ENCODE data around the gene PSAP. TPM values are rescaled to one million over a fixed set of nuclear protein-coding genes. Genes with fewer than 3 reads are reported as not detected.

Gene PSAP
- total and polyA plus RNA-seq, 4 donors, result 496 to 1,828 (median 1,097) TPM

DNA sequence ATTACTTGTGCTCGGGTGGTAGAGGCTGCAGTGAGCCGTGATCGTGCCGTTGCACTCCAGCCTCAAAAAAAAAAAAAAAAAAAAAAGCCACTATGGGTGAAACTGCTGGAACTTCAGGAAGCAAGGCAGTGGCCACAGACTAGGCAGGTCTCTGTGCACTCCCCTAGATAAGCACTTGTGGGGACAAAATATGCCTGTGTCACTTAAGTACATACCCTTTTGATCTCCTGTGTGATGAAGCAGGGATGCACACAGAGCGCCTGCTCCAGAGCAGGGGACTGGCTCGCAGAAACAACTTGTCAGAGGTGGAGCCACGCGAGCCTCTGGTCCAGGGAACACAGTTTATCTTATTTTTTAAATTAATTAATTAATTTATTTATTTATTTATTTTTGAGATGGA is 42.9 kb upstream of the PSAP start:
- no peak for DNase-seq
- Histone ChIP-seq H3K4me1 (ENCODE audit: control insufficient read depth in 5 of 5, insufficient read depth in 5 of 5, low read length in 5 of 5) (peaks cover 0 to 4% (median 2%) of the 10 kb centered on the region in 5 donors), H3K27me3 (ENCODE audit: control insufficient read depth in 3 of 3, insufficient read depth in 3 of 3, low read length in 2 of 3) (peaks cover 0 to 2% (median 0%) of the 10 kb centered on the region in 3 donors), H3K36me3 (ENCODE audit: control insufficient read depth in 4 of 4, insufficient read depth in 4 of 4, low read length in 4 of 4) (no peaks in the 10 kb centered on the region), H3K9me3 (ENCODE audit: control insufficient read depth in 4 of 4, insufficient read depth in 3 of 4, low read length in 3 of 4) (no peaks in the 10 kb centered on the region), H3K4me3 (no peak overlapping the region), H3K9ac (ENCODE audit: insufficient read depth in 1 of 2, low read length in 2 of 2) (no peak overlapping the region), H3K27ac (ENCODE audit: low read depth in 1 of 2, low read length in 1 of 2) (no peak overlapping the region)
- no peak for ATAC-seq (ENCODE audit: insufficient read depth, low FRiP score)
- WGBS, 2 donors, result 42 to 59% methylated on average over 8 of the region's 8 CpGs
- TF ChIP-seq, protein P1, sequence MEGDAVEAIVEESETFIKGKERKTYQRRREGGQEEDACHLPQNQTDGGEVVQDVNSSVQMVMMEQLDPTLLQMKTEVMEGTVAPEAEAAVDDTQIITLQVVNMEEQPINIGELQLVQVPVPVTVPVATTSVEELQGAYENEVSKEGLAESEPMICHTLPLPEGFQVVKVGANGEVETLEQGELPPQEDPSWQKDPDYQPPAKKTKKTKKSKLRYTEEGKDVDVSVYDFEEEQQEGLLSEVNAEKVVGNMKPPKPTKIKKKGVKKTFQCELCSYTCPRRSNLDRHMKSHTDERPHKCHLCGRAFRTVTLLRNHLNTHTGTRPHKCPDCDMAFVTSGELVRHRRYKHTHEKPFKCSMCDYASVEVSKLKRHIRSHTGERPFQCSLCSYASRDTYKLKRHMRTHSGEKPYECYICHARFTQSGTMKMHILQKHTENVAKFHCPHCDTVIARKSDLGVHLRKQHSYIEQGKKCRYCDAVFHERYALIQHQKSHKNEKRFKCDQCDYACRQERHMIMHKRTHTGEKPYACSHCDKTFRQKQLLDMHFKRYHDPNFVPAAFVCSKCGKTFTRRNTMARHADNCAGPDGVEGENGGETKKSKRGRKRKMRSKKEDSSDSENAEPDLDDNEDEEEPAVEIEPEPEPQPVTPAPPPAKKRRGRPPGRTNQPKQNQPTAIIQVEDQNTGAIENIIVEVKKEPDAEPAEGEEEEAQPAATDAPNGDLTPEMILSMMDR (IDR thresholded peaks at IDR 0.05; ENCODE audit: control extremely low read depth, extremely low read depth), result no peak

GRCh38 chr10:71893258-71893815 is 42.3 kb upstream of the PSAP start:
- ATAC-seq (ENCODE audit: insufficient read depth, low FRiP score), result no peak

DNA sequence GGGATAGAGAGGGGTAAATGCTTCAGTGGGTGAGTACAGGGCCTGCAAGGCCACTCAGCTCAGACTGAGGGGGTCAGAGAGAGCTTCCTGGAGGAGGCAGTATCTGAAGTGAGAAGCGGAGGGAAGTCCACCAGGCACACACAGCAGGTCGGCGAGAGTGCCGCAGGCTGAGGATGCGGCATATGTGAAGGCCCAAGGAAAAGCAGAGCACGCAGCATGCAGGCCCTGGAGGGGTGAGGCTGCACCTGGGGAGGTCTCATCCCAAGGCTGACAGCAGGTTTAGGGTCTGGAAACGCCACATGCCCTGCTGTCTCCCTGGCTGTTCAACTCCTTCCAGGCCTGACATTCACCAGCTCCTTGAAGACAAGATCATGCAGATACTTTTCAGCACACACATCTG is 40.4 kb upstream of the PSAP start:
- H3K4me3 ChIP-seq, result no peak overlapping the region
- H3K36me3 ChIP-seq (ENCODE audit: control insufficient read depth in 4 of 4, insufficient read depth in 4 of 4, low read length in 4 of 4), result no peaks in the 10 kb centered on the region
- peaks cover 0 to 11% (median 3%) of the 10 kb centered on the region in 5 donors for H3K4me1 ChIP-seq (ENCODE audit: control insufficient read depth in 5 of 5, insufficient read depth in 5 of 5, low read length in 5 of 5)
- TF ChIP-seq, protein P1 (IDR thresholded peaks at IDR 0.05; ENCODE audit: control extremely low read depth, extremely low read depth), result no peak
- DNase-seq (no peak), ATAC-seq (ENCODE audit: insufficient read depth, low FRiP score) (no peak)
- H3K9ac ChIP-seq (ENCODE audit: insufficient read depth in 1 of 2, low read length in 2 of 2), result no peak overlapping the region
- H3K27me3 ChIP-seq (ENCODE audit: control insufficient read depth in 3 of 3, insufficient read depth in 3 of 3, low read length in 2 of 3), result peaks cover 0 to 3% (median 2%) of the 10 kb centered on the region in 3 donors
- 81 to 87% methylated on average over 7 of the region's 7 CpGs for WGBS, 2 donors
- H3K27ac ChIP-seq (ENCODE audit: low read depth in 1 of 2, low read length in 1 of 2), result no peak overlapping the region
- no peaks in the 10 kb centered on the region for H3K9me3 ChIP-seq (ENCODE audit: control insufficient read depth in 4 of 4, insufficient read depth in 3 of 4, low read length in 3 of 4)

More at GRCh38 chr10:71893258-71893815, 42.3 kb upstream of the PSAP start:
- Histone ChIP-seq H3K36me3 (ENCODE audit: control insufficient read depth in 4 of 4, insufficient read depth in 4 of 4, low read length in 4 of 4) (no peaks in the 10 kb centered on the region), H3K27ac (ENCODE audit: low read depth in 1 of 2, low read length in 1 of 2) (no peak overlapping the region), H3K27me3 (ENCODE audit: control insufficient read depth in 3 of 3, insufficient read depth in 3 of 3, low read length in 2 of 3) (peaks cover 0 to 2% (median 0%) of the 10 kb centered on the region in 3 donors), H3K4me1 (ENCODE audit: control insufficient read depth in 5 of 5, insufficient read depth in 5 of 5, low read length in 5 of 5) (peaks cover 0 to 8% (median 3%) of the 10 kb centered on the region in 5 donors), H3K4me3 (no peak overlapping the region), H3K9ac (ENCODE audit: insufficient read depth in 1 of 2, low read length in 2 of 2) (no peak overlapping the region), H3K9me3 (ENCODE audit: control insufficient read depth in 4 of 4, insufficient read depth in 3 of 4, low read length in 3 of 4) (no peaks in the 10 kb centered on the region)
- no peak for DNase-seq
- TF ChIP-seq, protein P1 (IDR thresholded peaks at IDR 0.05; ENCODE audit: control extremely low read depth, extremely low read depth), result no peak
- WGBS, 2 donors, result 84 to 90% methylated on average over 12 of the region's 12 CpGs
